HCT116 (cell line): ENCODE measurements around the gene CLTC. TPM values are rescaled to one million over a fixed set of nuclear protein-coding genes. Genes with fewer than 3 reads are reported as not detected.

Experiments
- ATAC-seq: fragments of 200-7000 bp; cut with Tn5 transposase; 2 replicates; pipeline ENCODE4 v1.9.1; 2020; ENCODE audit warnings: mild to moderate bottlenecking, moderate library complexity
- BruUV-seq: library from RNA; stranded (reverse); fragments of 400-500 nt; replicated peaks from 2 replicates; lab custom pipeline; 2021; lab: Mats Ljungman, UMichigan
- CTCF ChIA-PET: fragments of 300-600 bp; sonication (Branson Sonifier 250); formaldehyde crosslinking; loops from one replicate; lab custom pipeline; 2021; ENCODE audit warnings: antibody characterized with exemption; lab: Charles Lee
- POLR2A ChIA-PET: fragments of 300-600, 350-600 bp; sonication (Branson Sonifier 250); formaldehyde crosslinking; loops from one replicate; lab custom pipeline; 2021; ENCODE audit warnings: antibody characterized with exemption; lab: Charles Lee
- RAD21 ChIA-PET, 2 experiments: fragments of 300-600 bp; sonication (Branson Sonifier 250); formaldehyde crosslinking; loops; one replicate each; lab custom pipeline; 2023; ENCODE audit warnings: low total read pairs in 2 of 2; ENCODE audit not compliant: uncharacterized antibody in 2 of 2, unreplicated experiment in 2 of 2, low non-redundant PET in 1 of 2; lab: Charles Lee
- DNase-seq: peaks from one replicate; pipeline ENCODE4 v3.0.0-alpha.2; 2010; ENCODE audit warnings: low read depth, low spot score
- H2AFZ ChIP-seq: fragments of 200-600 bp; shearing (Covaris generic), sonication (generic); 2 replicates; pipeline ENCODE4 v1.6.1; 2017; ENCODE audit warnings: low read depth, mixed run types, mixed read lengths, antibody characterized with exemption, low read length; ENCODE audit not compliant: poor library complexity, severe bottlenecking
- H3K27ac ChIP-seq: 2 replicates; pipeline ENCODE4 v1.5.1; 2012; ENCODE audit warnings: low read depth, low read length
- H3K27me3 ChIP-seq: fragments of 200-600 bp; sonication (generic); 2 replicates; pipeline ENCODE4 v1.6.1; 2016; ENCODE audit warnings: mixed run types, low read length, mixed read lengths; ENCODE audit not compliant: insufficient read depth
- H3K36me3 ChIP-seq, 2 experiments: fragments of 200-500 bp in 1 of 2; fragments of 200-600 bp in 1 of 2; sonication (Bioruptor generic) in 1 of 2; sonication (generic) in 1 of 2; 2 replicates each; pipeline versions ENCODE4 v1.5.1 to v1.6.1; 2014 to 2016; ENCODE audit warnings: low read length in 2 of 2, inconsistent platforms in 1 of 2, mixed read lengths in 1 of 2, mixed run types in 1 of 2; ENCODE audit not compliant: insufficient read depth in 2 of 2, control insufficient read depth in 1 of 2
- H3K4me1 ChIP-seq, 2 experiments: fragments of 200-600 bp in 1 of 2; sonication (generic) in 1 of 2; 2 replicates each; pipeline versions ENCODE4 v1.5.1 to v1.6.1; 2012 to 2017; ENCODE audit warnings: low read length in 2 of 2, inconsistent platforms in 1 of 2, mild to moderate bottlenecking in 1 of 2, mixed read lengths in 1 of 2, mixed run types in 1 of 2, moderate library complexity in 1 of 2; ENCODE audit not compliant: insufficient read depth in 2 of 2, control insufficient read depth in 1 of 2
- H3K4me2 ChIP-seq: fragments of 200-600 bp; sonication (generic); 2 replicates; pipeline ENCODE4 v1.6.1; 2017; ENCODE audit warnings: mixed run types, low read length, mixed read lengths
- H3K4me3 ChIP-seq, 2 experiments: fragments of 200-600 bp in 1 of 2; sonication (generic) in 1 of 2; replicated peaks in 1 of 2; 2 replicates each; pipeline ENCODE4 v1.5.1; 2011 to 2016; ENCODE audit warnings: low read length in 2 of 2, control low read depth in 1 of 2, low read depth in 1 of 2, mild to moderate bottlenecking in 1 of 2, mixed read lengths in 1 of 2, mixed run types in 1 of 2
- H3K79me2 ChIP-seq: fragments of 200-600 bp; sonication (generic); 2 replicates; pipeline ENCODE4 v1.6.1; 2017; ENCODE audit warnings: mild to moderate bottlenecking, mixed run types, low read length, moderate library complexity, mixed read lengths; ENCODE audit not compliant: insufficient read depth
- H3K9ac ChIP-seq: fragments of 200-600 bp; sonication (generic); 2 replicates; pipeline ENCODE4 v1.6.1; 2016; ENCODE audit warnings: low read length, mixed read lengths
- H3K9me2 ChIP-seq: fragments of 200-600 bp; sonication (generic), shearing (Covaris generic); 2 replicates; pipeline ENCODE4 v1.6.1; 2017; ENCODE audit warnings: mixed run types, mild to moderate bottlenecking, moderate library complexity; ENCODE audit not compliant: insufficient read depth
- H3K9me3 ChIP-seq, 2 experiments: fragments of 200-500 bp in 1 of 2; fragments of 200-600 bp in 1 of 2; sonication (Bioruptor generic) in 1 of 2; sonication (generic) in 1 of 2; 2 replicates each; pipeline ENCODE4 v1.6.1; 2014 to 2017; ENCODE audit warnings: low read length in 2 of 2, mixed read lengths in 2 of 2, inconsistent platforms in 1 of 2, low read depth in 1 of 2, mild to moderate bottlenecking in 1 of 2, mixed run types in 1 of 2, moderate library complexity in 1 of 2; ENCODE audit not compliant: control insufficient read depth in 1 of 2, insufficient read depth in 1 of 2
- H4K20me1 ChIP-seq: fragments of 200-600 bp; sonication (generic), shearing (Covaris generic); 2 replicates; pipeline ENCODE4 v1.6.1; 2017; ENCODE audit warnings: mixed run types, mild to moderate bottlenecking, moderate library complexity; ENCODE audit not compliant: insufficient read depth
- EGR1 ChIP-seq: IDR thresholded peaks from 2 replicates; pipeline ENCODE4 v1.6.1; 2012; ENCODE audit warnings: low read depth
- ELF1 ChIP-seq: IDR thresholded peaks from 2 replicates; pipeline ENCODE4 v1.6.1; 2012; ENCODE audit warnings: low read depth, borderline replicate concordance
- EZH2 ChIP-seq: fragments of 200-600 bp; sonication (generic); IDR thresholded peaks from 2 replicates; pipeline ENCODE4 v1.6.1; 2017; ENCODE audit warnings: antibody characterized with exemption, mixed run types
- EZH2phosphoT487 ChIP-seq: fragments of 200-600 bp; IDR thresholded peaks from 2 replicates; pipeline ENCODE4 v1.6.1; 2018; ENCODE audit warnings: antibody characterized with exemption, borderline replicate concordance
- JUND ChIP-seq: IDR thresholded peaks from 2 replicates; pipeline ENCODE4 v1.6.1; 2012
- POLR2A ChIP-seq: IDR thresholded peaks from 2 replicates; pipeline ENCODE4 v1.7.0; 2011; ENCODE audit warnings: borderline replicate concordance; ENCODE audit not compliant: insufficient read depth, insufficient read length; ENCODE audit errors: extremely low read depth
- POLR2AphosphoS5 ChIP-seq: IDR thresholded peaks from 2 replicates; pipeline ENCODE4 v1.6.1; 2011; ENCODE audit warnings: mild to moderate bottlenecking, low read depth, low read length, moderate library complexity
- SIN3A ChIP-seq: IDR thresholded peaks from 2 replicates; pipeline ENCODE4 v1.6.1; 2012; ENCODE audit warnings: low read depth
- SRF ChIP-seq: IDR thresholded peaks from 2 replicates; pipeline ENCODE4 v1.6.1; 2012; ENCODE audit warnings: low read depth
- YY1 ChIP-seq: IDR thresholded peaks from 2 replicates; pipeline ENCODE4 v1.6.1; 2011; ENCODE audit warnings: low read length, low read depth, moderate library complexity, mild to moderate bottlenecking; ENCODE audit not compliant: insufficient replicate concordance; ENCODE audit errors: extremely low read depth
- ZNF274 ChIP-seq: fragments of 200-500 bp; sonication (Bioruptor generic); IDR thresholded peaks from 2 replicates; pipeline ENCODE4 v1.6.1; 2014; ENCODE audit warnings: mild to moderate bottlenecking, low read depth, low read length, inconsistent platforms
- intact Hi-C: fragments of 100-400 bp; cut with micrococcal nuclease; formaldehyde crosslinking; loops from 2 replicates; pipeline ENCODE4 v1.10.0; 2022
- total RNA-seq: library from RNA; stranded (reverse); gene quantifications from one replicate; pipeline ENCODE4 v1.2.1, GENCODE V29; 2021; ENCODE audit not compliant: unreplicated experiment
- TF ChIP-seq, protein P1 (sequence below): IDR thresholded peaks from 2 replicates; pipeline ENCODE4 v1.6.1; 2012
- TF ChIP-seq, protein P2 (sequence below): IDR thresholded peaks from 2 replicates; pipeline ENCODE4 v1.6.1; 2011; ENCODE audit warnings: mild to moderate bottlenecking, low read length, moderate library complexity; ENCODE audit not compliant: insufficient replicate concordance; ENCODE audit errors: extremely low read depth
- TF ChIP-seq, protein P3 (sequence below): IDR thresholded peaks from 2 replicates; pipeline ENCODE4 v1.6.1; 2012

Gene CLTC
- total RNA-seq, 1 experiment from 2014 or later, result 351 TPM

DNA sequence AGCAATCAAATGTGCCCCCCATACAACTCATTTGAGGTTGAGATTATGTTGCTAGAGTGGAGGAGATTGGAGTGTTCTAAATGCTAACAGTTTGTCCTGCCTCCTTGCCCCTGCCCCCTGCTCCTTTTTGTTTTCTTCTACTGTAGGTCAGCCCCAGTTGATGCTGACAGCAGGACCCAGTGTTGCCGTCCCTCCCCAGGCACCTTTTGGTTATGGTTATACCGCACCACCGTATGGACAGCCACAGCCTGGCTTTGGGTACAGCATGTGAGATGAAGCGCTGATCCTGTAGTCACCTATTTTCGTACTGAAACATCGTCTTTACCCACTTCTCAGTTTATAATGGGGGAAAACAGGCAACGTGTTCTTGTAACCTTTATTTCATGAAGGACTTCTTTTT, 73.9 kb downstream of the CLTC start:
- Histone ChIP-seq H3K36me3 (peaks cover 75 to 82% of the 10 kb centered on the region in 2 experiments), H3K27me3 (no peaks in the 10 kb centered on the region), H4K20me1 (peaks cover 70% of the 10 kb centered on the region), H3K9ac (no peak overlapping the region), H3K9me3 (no peaks in the 10 kb centered on the region), H2AFZ (no peak overlapping the region), H3K9me2 (no peaks in the 10 kb centered on the region), H3K4me2 (no peak overlapping the region), H3K79me2 (peaks cover 90% of the 10 kb centered on the region), H3K27ac (no peak overlapping the region), H3K4me1 (no peaks in the 10 kb centered on the region), H3K4me3 (no peak overlapping the region)
- ATAC-seq, result no peak
- BruUV-seq, result no TSS peak
- CTCF ChIA-PET, result interaction anchor here (2.1 kb wide), 1 partner anchor 166 kb away, joined by 6 read pairs; no protein-coding TSS in a partner anchor
- TF ChIP-seq SIN3A, result no peak
- TF ChIP-seq, protein P1, sequence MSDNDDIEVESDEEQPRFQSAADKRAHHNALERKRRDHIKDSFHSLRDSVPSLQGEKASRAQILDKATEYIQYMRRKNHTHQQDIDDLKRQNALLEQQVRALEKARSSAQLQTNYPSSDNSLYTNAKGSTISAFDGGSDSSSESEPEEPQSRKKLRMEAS, result no peak
- 0 out of 2 replicates have a peak, but pooled peaks have one; percentile 2 for TF ChIP-seq POLR2AphosphoS5
- no peak for TF ChIP-seq YY1
- TF ChIP-seq, protein P2, sequence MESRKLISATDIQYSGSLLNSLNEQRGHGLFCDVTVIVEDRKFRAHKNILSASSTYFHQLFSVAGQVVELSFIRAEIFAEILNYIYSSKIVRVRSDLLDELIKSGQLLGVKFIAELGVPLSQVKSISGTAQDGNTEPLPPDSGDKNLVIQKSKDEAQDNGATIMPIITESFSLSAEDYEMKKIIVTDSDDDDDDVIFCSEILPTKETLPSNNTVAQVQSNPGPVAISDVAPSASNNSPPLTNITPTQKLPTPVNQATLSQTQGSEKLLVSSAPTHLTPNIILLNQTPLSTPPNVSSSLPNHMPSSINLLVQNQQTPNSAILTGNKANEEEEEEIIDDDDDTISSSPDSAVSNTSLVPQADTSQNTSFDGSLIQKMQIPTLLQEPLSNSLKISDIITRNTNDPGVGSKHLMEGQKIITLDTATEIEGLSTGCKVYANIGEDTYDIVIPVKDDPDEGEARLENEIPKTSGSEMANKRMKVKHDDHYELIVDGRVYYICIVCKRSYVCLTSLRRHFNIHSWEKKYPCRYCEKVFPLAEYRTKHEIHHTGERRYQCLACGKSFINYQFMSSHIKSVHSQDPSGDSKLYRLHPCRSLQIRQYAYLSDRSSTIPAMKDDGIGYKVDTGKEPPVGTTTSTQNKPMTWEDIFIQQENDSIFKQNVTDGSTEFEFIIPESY, result no peak
- no peak for TF ChIP-seq ZNF274
- POLR2A ChIA-PET, result no interaction called here
- no peak for DNase-seq
- intact Hi-C loops, result no loop called here
- RAD21 ChIA-PET, result no interaction called here

DNA sequence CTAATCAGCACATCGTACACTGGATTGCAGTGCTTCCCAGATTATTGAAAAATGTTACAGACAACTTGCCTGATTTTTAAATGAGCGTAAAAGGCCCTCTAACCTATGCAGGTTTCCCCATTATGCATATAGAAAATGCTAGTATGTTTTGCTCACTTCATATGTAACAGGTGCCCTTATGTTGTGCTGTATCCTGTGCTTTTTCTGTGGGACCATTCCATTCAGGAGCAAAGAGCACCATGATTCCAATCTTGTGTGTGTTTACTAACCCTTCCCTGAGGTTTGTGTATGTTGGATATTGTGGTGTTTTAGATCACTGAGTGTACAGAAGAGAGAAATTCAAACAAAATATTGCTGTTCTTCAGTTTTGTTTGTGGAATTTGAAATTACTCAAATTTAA, 74.6 kb downstream of the CLTC start:
- Histone ChIP-seq H3K4me2 (no peak overlapping the region), H3K4me3 (no peak overlapping the region), H3K4me1 (no peaks in the 10 kb centered on the region), H3K79me2 (peaks cover 90% of the 10 kb centered on the region), H3K27ac (no peak overlapping the region), H3K36me3 (peaks cover 76 to 83% of the 10 kb centered on the region in 2 experiments), H2AFZ (no peak overlapping the region), H3K9ac (no peak overlapping the region), H3K9me3 (no peaks in the 10 kb centered on the region), H4K20me1 (peaks cover 71% of the 10 kb centered on the region), H3K27me3 (no peaks in the 10 kb centered on the region), H3K9me2 (no peaks in the 10 kb centered on the region)
- intact Hi-C loops, result no loop called here
- ChIA-PET CTCF (interaction anchor here (2.1 kb wide), 1 partner anchor 165 kb away, joined by 6 read pairs; no protein-coding TSS in a partner anchor), POLR2A (no interaction called here), RAD21 (no interaction called here)
- TF ChIP-seq SRF, result no peak
- no peak for TF ChIP-seq JUND
- TF ChIP-seq POLR2A, result no peak
- no peak for TF ChIP-seq EZH2phosphoT487
- no peak for TF ChIP-seq ELF1
- TF ChIP-seq, protein P2, result no peak
- TF ChIP-seq, protein P3, sequence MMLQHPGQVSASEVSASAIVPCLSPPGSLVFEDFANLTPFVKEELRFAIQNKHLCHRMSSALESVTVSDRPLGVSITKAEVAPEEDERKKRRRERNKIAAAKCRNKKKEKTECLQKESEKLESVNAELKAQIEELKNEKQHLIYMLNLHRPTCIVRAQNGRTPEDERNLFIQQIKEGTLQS, result no peak
- no peak for TF ChIP-seq EGR1
- TF ChIP-seq, protein P1, result no peak
- no peak for TF ChIP-seq EZH2
- BruUV-seq, result TSS peak; percentile 51
- ATAC-seq (no peak), DNase-seq (no peak)
